ENCODE measurements around the gene CRACR2B. TPM values are rescaled to one million over a fixed set of nuclear protein-coding genes. Genes with fewer than 3 reads are reported as not detected.

Gene CRACR2B
- total and polyA plus RNA-seq, 2 of the 13 experiments (the other 11 are each of a cell fraction or from before 2014, with no cell fraction given): 14.9 to 21.0 TPM

- TF ChIP-seq ATF6 (CRISPR knock-in tag; conservative IDR thresholded peaks at IDR 0.05) (no peak), ZHX1 (CRISPR knock-in tag; IDR thresholded peaks at IDR 0.05; ENCODE audit: low read depth) (0 out of 2 replicates have a peak, but pooled peaks have one; percentile 17), JDP2 (CRISPR knock-in tag; IDR thresholded peaks at IDR 0.05; ENCODE audit: borderline replicate concordance) (no peak; the same call in 1 of the 2 replicates), ZNF430 (CRISPR knock-in tag; IDR thresholded peaks at IDR 0.05) (no peak), GATAD1 (CRISPR knock-in tag; IDR thresholded peaks at IDR 0.05) (0 out of 2 replicates have a peak, but pooled peaks have one; percentile 19), ZNF331 (CRISPR knock-in tag; IDR thresholded peaks at IDR 0.05) (peak; percentile 20; the same call in 1 of the 2 replicates), RAD21 (CRISPR knock-in tag; IDR thresholded peaks at IDR 0.05) (peak; percentile 53; the same call in 1 of the 2 replicates), ZNF101 (CRISPR knock-in tag; IDR thresholded peaks at IDR 0.05; ENCODE audit: borderline replicate concordance, low read depth) (0 out of 2 replicates have a peak, but pooled peaks have one; percentile 45), ZNF142 (CRISPR knock-in tag; IDR thresholded peaks at IDR 0.05) (peak; percentile 76; the same call in 1 of the 2 replicates), STAT6 (CRISPR knock-in tag; IDR thresholded peaks at IDR 0.05; ENCODE audit: borderline replicate concordance) (no peak), CENPBD1 (CRISPR knock-in tag; IDR thresholded peaks at IDR 0.05; ENCODE audit: borderline replicate concordance, low read depth) (no peak), SRSF4 (IDR thresholded peaks at IDR 0.05; ENCODE audit: low read depth, low read length, poor library complexity, severe bottlenecking) (no peak), SIX4 (CRISPR knock-in tag; IDR thresholded peaks at IDR 0.05) (no peak)
These were observed 8.4 kb upstream of the CRACR2B start (continued) for GRCh38 chr11:819129-819931.

Data from HepG2 (cell line).